HEK293 (cell line): ENCODE data around the gene ZBTB43.
A peak's percentile ranks its signal among the peaks of the same experiment; 100 is the strongest.

Experiments
- CTCF ChIA-PET: fragments of 350-600 bp; formaldehyde crosslinking; extraction: SDS; loops from one replicate; lab custom pipeline; 2021; ENCODE audit warnings: antibody characterized with exemption; lab: Yijun Ruan, JAX
- POLR2A ChIA-PET: fragments of 300-600 bp; formaldehyde crosslinking; extraction: SDS; loops from one replicate; lab custom pipeline; 2020; ENCODE audit warnings: antibody characterized with exemption, inconsistent platforms; lab: Yijun Ruan, JAX
- H3K27ac ChIP-seq: fragments of 200-500 bp; sonication (Bioruptor generic); 2 replicates; pipeline ENCODE4 v1.5.1; 2014; ENCODE audit warnings: low read depth, low read length, control low read depth, inconsistent platforms; ENCODE audit errors: extremely low read depth
- H3K36me3 ChIP-seq, 2 experiments: fragments of 200-500 bp in 1 of 2; sonication (Bioruptor generic) in 1 of 2; 1 replicate in 1 of 2; 2 replicates in 1 of 2; pipeline ENCODE4 v1.5.1; 2014 to 2017; ENCODE audit warnings: inconsistent platforms in 2 of 2, low read length in 2 of 2; ENCODE audit not compliant: control insufficient read depth in 2 of 2, insufficient read depth in 1 of 2
- H3K4me1 ChIP-seq: fragments of 200-500 bp; sonication (Bioruptor generic); 2 replicates; pipeline ENCODE4 v1.5.1; 2014; ENCODE audit warnings: mild to moderate bottlenecking, low read length, inconsistent platforms; ENCODE audit not compliant: control insufficient read depth, insufficient read depth
- H3K4me3 ChIP-seq: 2 replicates; pipeline ENCODE4 v1.5.1; 2011; ENCODE audit warnings: low read depth, mild to moderate bottlenecking, control low read depth, low read length, moderate library complexity
- H3K9me3 ChIP-seq: fragments of 200-500 bp; sonication (Bioruptor generic); 2 replicates; pipeline ENCODE4 v1.5.1; 2014; ENCODE audit warnings: low read depth, low read length, inconsistent platforms; ENCODE audit not compliant: control insufficient read depth, insufficient read depth
- BCL11A ChIP-seq: fragments of 450-650 bp; formaldehyde crosslinking; IDR thresholded peaks from 2 replicates; pipeline ENCODE4 v1.5.1; 2016; ENCODE audit warnings: low read depth, missing biosample characterization, missing genetic modification characterization
- GLIS1 ChIP-seq: fragments of 450-650 bp; formaldehyde crosslinking; IDR thresholded peaks from 2 replicates; pipeline ENCODE4 v1.5.1; 2016; ENCODE audit warnings: missing biosample characterization, missing genetic modification characterization
- KLF10 ChIP-seq: fragments of 450-650 bp; IDR thresholded peaks from 2 replicates; pipeline ENCODE4 v1.5.1; 2018; ENCODE audit warnings: missing biosample characterization, mild to moderate bottlenecking, missing genetic modification characterization
- KLF16 ChIP-seq: fragments of 450-650 bp; formaldehyde crosslinking; IDR thresholded peaks from 2 replicates; pipeline ENCODE4 v1.5.1; 2017; ENCODE audit warnings: missing biosample characterization, missing genetic modification characterization
- KLF7 ChIP-seq: fragments of 450-650 bp; formaldehyde crosslinking; IDR thresholded peaks from 2 replicates; pipeline ENCODE4 v1.5.1; 2016; ENCODE audit warnings: missing biosample characterization, missing genetic modification characterization, borderline replicate concordance
- KLF9 ChIP-seq: fragments of 450-650 bp; formaldehyde crosslinking; IDR thresholded peaks from 2 replicates; pipeline ENCODE4 v1.5.1; 2016; ENCODE audit warnings: missing biosample characterization, missing genetic modification characterization, low read depth
- MZF1 ChIP-seq: fragments of 450-650 bp; formaldehyde crosslinking; IDR thresholded peaks from 2 replicates; pipeline ENCODE4 v1.5.1; 2017; ENCODE audit warnings: missing biosample characterization, missing genetic modification characterization, borderline replicate concordance
- PRDM1 ChIP-seq: fragments of 450-650 bp; formaldehyde crosslinking; IDR thresholded peaks from 2 replicates; pipeline ENCODE4; 2016; ENCODE audit warnings: missing biosample characterization, missing genetic modification characterization
- SCRT2 ChIP-seq: fragments of 450-650 bp; formaldehyde crosslinking; IDR thresholded peaks from 2 replicates; pipeline ENCODE4 v1.5.1; 2016; ENCODE audit warnings: missing biosample characterization, missing genetic modification characterization
- SP2 ChIP-seq: fragments of 450-650 bp; formaldehyde crosslinking; IDR thresholded peaks from 2 replicates; pipeline ENCODE4 v1.5.1; 2016; ENCODE audit warnings: missing biosample characterization, missing genetic modification characterization
- SP3 ChIP-seq: fragments of 450-650 bp; formaldehyde crosslinking; IDR thresholded peaks from 2 replicates; pipeline ENCODE4 v1.5.1; 2016; ENCODE audit warnings: missing biosample characterization, missing genetic modification characterization
- SP7 ChIP-seq: fragments of 450-650 bp; formaldehyde crosslinking; IDR thresholded peaks from 2 replicates; pipeline ENCODE4 v1.5.1; 2016; ENCODE audit warnings: missing biosample characterization, missing genetic modification characterization
- ZBTB17 ChIP-seq: fragments of 450-650 bp; formaldehyde crosslinking; IDR thresholded peaks from 2 replicates; pipeline ENCODE4 v1.5.1; 2016; ENCODE audit warnings: missing biosample characterization, missing genetic modification characterization
- ZBTB48 ChIP-seq: fragments of 450-650 bp; formaldehyde crosslinking; IDR thresholded peaks from 2 replicates; pipeline ENCODE4 v1.5.1; 2016; ENCODE audit warnings: missing biosample characterization, missing genetic modification characterization
- ZNF175 ChIP-seq: fragments of 450-650 bp; formaldehyde crosslinking; IDR thresholded peaks from 2 replicates; pipeline ENCODE4 v1.5.1; 2016; ENCODE audit warnings: missing biosample characterization, missing genetic modification characterization
- ZNF335 ChIP-seq: fragments of 450-650 bp; formaldehyde crosslinking; conservative IDR thresholded peaks from 2 replicates; pipeline ENCODE4 v1.5.1; 2016; ENCODE audit warnings: missing biosample characterization, missing genetic modification characterization
- ZNF354C ChIP-seq: fragments of 450-650 bp; formaldehyde crosslinking; IDR thresholded peaks from 2 replicates; pipeline ENCODE4 v1.5.1; 2016; ENCODE audit warnings: missing biosample characterization, missing genetic modification characterization, low read depth, borderline replicate concordance
- ZNF394 ChIP-seq: fragments of 450-650 bp; formaldehyde crosslinking; IDR thresholded peaks from 2 replicates; pipeline ENCODE4 v1.5.1; 2016; ENCODE audit warnings: missing biosample characterization, missing genetic modification characterization, mild to moderate bottlenecking, moderate library complexity, borderline replicate concordance
- ZNF596 ChIP-seq: fragments of 450-650 bp; IDR thresholded peaks from 2 replicates; pipeline ENCODE4 v1.5.0; 2018; ENCODE audit warnings: missing biosample characterization, mild to moderate bottlenecking, missing genetic modification characterization, moderate library complexity
- ZNF747 ChIP-seq: fragments of 450-650 bp; formaldehyde crosslinking; IDR thresholded peaks from 2 replicates; pipeline ENCODE4 v1.5.1; 2016; ENCODE audit warnings: missing biosample characterization, missing genetic modification characterization
- ZNF76 ChIP-seq: fragments of 450-650 bp; formaldehyde crosslinking; IDR thresholded peaks from 2 replicates; pipeline ENCODE4; 2016; ENCODE audit warnings: low read depth, missing biosample characterization, missing genetic modification characterization, borderline replicate concordance
- ZNF791 ChIP-seq: fragments of 450-650 bp; formaldehyde crosslinking; IDR thresholded peaks from 2 replicates; pipeline ENCODE4 v1.5.1; 2016; ENCODE audit warnings: missing biosample characterization, missing genetic modification characterization
- ZXDB ChIP-seq: fragments of 450-650 bp; formaldehyde crosslinking; IDR thresholded peaks from 2 replicates; pipeline ENCODE4 v1.5.1; 2016; ENCODE audit warnings: missing biosample characterization, missing genetic modification characterization
- TF ChIP-seq, protein P1 (sequence below): fragments of 450-650 bp; formaldehyde crosslinking; IDR thresholded peaks from 2 replicates; pipeline ENCODE4 v1.5.1; 2017; ENCODE audit warnings: missing biosample characterization, missing genetic modification characterization
- TF ChIP-seq, protein P2 (sequence below): fragments of 450-650 bp; formaldehyde crosslinking; IDR thresholded peaks from 2 replicates; pipeline ENCODE4 v1.5.1; 2016; ENCODE audit warnings: missing biosample characterization, missing genetic modification characterization
- TF ChIP-seq, protein P3 (sequence below): fragments of 450-650 bp; formaldehyde crosslinking; IDR thresholded peaks from 2 replicates; pipeline ENCODE4 v1.5.1; 2016; ENCODE audit warnings: missing biosample characterization, missing genetic modification characterization
- TF ChIP-seq, protein P4 (sequence below): IDR thresholded peaks from 2 replicates; pipeline ENCODE4 v1.6.1; 2011; ENCODE audit warnings: mild to moderate bottlenecking, low read depth, low read length, borderline replicate concordance

Gene ZBTB43, protein sequence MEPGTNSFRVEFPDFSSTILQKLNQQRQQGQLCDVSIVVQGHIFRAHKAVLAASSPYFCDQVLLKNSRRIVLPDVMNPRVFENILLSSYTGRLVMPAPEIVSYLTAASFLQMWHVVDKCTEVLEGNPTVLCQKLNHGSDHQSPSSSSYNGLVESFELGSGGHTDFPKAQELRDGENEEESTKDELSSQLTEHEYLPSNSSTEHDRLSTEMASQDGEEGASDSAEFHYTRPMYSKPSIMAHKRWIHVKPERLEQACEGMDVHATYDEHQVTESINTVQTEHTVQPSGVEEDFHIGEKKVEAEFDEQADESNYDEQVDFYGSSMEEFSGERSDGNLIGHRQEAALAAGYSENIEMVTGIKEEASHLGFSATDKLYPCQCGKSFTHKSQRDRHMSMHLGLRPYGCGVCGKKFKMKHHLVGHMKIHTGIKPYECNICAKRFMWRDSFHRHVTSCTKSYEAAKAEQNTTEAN

DNA sequence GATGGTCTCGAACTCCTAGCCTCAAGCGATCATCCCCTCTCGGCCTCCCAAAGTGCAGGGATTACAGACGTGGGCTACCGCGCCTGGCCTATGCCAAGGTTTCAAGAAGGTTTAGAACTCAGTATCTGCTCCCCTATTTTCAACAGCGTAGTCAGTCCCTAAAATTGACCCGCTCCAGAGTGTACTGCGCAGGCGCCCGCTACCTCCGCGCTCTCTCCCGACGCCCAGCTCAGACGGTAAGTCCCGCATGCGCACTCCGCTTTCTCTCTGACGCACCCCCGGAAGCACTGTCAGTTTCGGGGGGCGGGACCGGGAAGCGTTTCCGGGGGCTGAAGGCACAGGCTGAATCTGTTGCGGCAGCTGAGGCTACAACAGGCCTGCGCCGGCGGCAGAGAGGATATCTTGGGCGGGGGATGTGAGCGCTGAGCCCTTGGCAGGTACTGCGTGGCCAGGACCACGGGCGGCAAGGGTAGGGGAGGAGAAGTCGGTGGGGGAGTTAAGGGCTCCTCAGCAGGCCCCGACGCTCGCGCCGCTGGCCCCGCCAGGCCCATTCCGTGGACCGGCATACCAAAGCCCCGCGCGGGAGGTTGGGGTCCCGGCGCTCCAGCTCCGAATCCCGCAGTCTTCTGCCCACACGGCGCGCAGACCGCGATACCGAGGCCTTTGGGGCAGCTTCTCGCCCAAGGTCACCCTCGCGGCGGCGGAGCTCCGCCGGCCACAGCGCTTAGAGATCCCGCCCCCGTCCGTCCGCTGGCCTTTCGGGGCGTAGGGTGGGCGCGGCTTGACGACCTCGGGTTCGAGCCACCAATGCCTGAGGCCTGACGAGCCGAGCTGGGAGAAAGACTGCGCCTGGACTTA lies at the start of gene ZBTB43:
TSS of gene ZBTB43 (plus strand) at position 345 of the 858 bp plus-strand sequence. CDS start 27,470 bp downstream, outside the sequence.
- H3K4me1 ChIP-seq = peaks cover 7% of the 10 kb centered on the region; the same call in 1 of the 2 replicates
- H3K27ac ChIP-seq = peak within 1 kb of the TSS; percentile 79
- POLR2A ChIA-PET = interaction anchor here (0.6 to 2.0 kb wide), 19 partner anchors 10 to 1614 kb away, joined by 3 to 16 read pairs (median 4); partner anchors contain the start of genes LMX1B, RALGPS1, SLC2A8 and ZBTB34
- CTCF ChIA-PET = interaction anchor here (0.6 to 1.7 kb wide), 5 partner anchors 23 to 822 kb away, joined by 3 to 8 read pairs (median 5); no protein-coding TSS in a partner anchor
- peak within 1 kb of the TSS; percentile 95 for H3K4me3 ChIP-seq
- H3K9me3 ChIP-seq = no peaks in the 10 kb centered on the region
- H3K36me3 ChIP-seq = peaks cover 0 to 7% of the 10 kb centered on the region in 2 experiments; a peak in 2 of 3 replicates
- TF ChIP-seq ZNF791 (tag by site-specific recombination) (no peak), ZNF175 (tag by site-specific recombination) (no peak), ZBTB17 (tag by site-specific recombination) (peak; percentile 41; the same call in 1 of the 2 replicates), ZNF76 (tag by site-specific recombination) (peak; percentile 36), GLIS1 (peak; percentile 14; the same call in 1 of the 2 replicates), ZNF335 (tag by site-specific recombination) (peak; percentile 86), KLF10 (tag by site-specific recombination) (peak; percentile 97), SP3 (tag by site-specific recombination) (peak; percentile 95), ZBTB48 (tag by site-specific recombination) (peak; percentile 32; the same call in 1 of the 2 replicates), KLF16 (tag by site-specific recombination) (peak; percentile 94), ZNF747 (tag by site-specific recombination) (no peak), KLF7 (tag by site-specific recombination) (0 out of 2 replicates have a peak, but pooled peaks have one; percentile 26), SP7 (tag by site-specific recombination) (peak; percentile 20), KLF9 (tag by site-specific recombination) (peak; percentile 94), ZNF394 (tag by site-specific recombination) (0 out of 2 replicates have a peak, but pooled peaks have one; percentile 48), SCRT2 (tag by site-specific recombination) (peak; percentile 68), PRDM1 (tag by site-specific recombination) (peak; percentile 66), MZF1 (tag by site-specific recombination) (no peak), BCL11A (tag by site-specific recombination) (0 out of 2 replicates have a peak, but pooled peaks have one; percentile 13), ZXDB (tag by site-specific recombination) (peak; percentile 76), ZNF354C (tag by site-specific recombination) (no peak), SP2 (tag by site-specific recombination) (peak; percentile 92), ZNF596 (no peak)
- TF ChIP-seq, protein P1, sequence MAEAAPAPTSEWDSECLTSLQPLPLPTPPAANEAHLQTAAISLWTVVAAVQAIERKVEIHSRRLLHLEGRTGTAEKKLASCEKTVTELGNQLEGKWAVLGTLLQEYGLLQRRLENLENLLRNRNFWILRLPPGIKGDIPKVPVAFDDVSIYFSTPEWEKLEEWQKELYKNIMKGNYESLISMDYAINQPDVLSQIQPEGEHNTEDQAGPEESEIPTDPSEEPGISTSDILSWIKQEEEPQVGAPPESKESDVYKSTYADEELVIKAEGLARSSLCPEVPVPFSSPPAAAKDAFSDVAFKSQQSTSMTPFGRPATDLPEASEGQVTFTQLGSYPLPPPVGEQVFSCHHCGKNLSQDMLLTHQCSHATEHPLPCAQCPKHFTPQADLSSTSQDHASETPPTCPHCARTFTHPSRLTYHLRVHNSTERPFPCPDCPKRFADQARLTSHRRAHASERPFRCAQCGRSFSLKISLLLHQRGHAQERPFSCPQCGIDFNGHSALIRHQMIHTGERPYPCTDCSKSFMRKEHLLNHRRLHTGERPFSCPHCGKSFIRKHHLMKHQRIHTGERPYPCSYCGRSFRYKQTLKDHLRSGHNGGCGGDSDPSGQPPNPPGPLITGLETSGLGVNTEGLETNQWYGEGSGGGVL = no peak
- TF ChIP-seq, protein P2, sequence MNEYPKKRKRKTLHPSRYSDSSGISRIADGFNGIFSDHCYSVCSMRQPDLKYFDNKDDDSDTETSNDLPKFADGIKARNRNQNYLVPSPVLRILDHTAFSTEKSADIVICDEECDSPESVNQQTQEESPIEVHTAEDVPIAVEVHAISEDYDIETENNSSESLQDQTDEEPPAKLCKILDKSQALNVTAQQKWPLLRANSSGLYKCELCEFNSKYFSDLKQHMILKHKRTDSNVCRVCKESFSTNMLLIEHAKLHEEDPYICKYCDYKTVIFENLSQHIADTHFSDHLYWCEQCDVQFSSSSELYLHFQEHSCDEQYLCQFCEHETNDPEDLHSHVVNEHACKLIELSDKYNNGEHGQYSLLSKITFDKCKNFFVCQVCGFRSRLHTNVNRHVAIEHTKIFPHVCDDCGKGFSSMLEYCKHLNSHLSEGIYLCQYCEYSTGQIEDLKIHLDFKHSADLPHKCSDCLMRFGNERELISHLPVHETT (tag by site-specific recombination) = 0 out of 2 replicates have a peak, but pooled peaks have one; percentile 6
- TF ChIP-seq, protein P3, sequence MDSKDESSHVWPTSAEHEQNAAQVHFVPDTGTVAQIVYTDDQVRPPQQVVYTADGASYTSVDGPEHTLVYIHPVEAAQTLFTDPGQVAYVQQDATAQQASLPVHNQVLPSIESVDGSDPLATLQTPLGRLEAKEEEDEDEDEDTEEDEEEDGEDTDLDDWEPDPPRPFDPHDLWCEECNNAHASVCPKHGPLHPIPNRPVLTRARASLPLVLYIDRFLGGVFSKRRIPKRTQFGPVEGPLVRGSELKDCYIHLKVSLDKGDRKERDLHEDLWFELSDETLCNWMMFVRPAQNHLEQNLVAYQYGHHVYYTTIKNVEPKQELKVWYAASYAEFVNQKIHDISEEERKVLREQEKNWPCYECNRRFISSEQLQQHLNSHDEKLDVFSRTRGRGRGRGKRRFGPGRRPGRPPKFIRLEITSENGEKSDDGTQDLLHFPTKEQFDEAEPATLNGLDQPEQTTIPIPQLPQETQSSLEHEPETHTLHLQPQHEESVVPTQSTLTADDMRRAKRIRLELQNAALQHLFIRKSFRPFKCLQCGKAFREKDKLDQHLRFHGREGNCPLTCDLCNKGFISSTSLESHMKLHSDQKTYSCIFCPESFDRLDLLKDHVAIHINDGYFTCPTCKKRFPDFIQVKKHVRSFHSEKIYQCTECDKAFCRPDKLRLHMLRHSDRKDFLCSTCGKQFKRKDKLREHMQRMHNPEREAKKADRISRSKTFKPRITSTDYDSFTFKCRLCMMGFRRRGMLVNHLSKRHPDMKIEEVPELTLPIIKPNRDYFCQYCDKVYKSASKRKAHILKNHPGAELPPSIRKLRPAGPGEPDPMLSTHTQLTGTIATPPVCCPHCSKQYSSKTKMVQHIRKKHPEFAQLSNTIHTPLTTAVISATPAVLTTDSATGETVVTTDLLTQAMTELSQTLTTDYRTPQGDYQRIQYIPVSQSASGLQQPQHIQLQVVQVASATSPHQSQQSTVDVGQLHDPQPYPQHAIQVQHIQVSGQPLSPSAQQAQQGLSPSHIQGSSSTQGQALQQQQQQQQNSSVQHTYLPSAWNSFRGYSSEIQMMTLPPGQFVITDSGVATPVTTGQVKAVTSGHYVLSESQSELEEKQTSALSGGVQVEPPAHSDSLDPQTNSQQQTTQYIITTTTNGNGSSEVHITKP (tag by site-specific recombination) = peak; percentile 75
- TF ChIP-seq, protein P4, sequence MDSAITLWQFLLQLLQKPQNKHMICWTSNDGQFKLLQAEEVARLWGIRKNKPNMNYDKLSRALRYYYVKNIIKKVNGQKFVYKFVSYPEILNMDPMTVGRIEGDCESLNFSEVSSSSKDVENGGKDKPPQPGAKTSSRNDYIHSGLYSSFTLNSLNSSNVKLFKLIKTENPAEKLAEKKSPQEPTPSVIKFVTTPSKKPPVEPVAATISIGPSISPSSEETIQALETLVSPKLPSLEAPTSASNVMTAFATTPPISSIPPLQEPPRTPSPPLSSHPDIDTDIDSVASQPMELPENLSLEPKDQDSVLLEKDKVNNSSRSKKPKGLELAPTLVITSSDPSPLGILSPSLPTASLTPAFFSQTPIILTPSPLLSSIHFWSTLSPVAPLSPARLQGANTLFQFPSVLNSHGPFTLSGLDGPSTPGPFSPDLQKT = no peak
